Measurements from ENCODE around the gene MYO1D. TPM values are rescaled to one million over a fixed set of nuclear protein-coding genes. Genes with fewer than 3 reads are reported as not detected.

MYO1D gene
- total RNA-seq, 2 experiments from 2014 or later, result 2.2 to 2.3 TPM

DNA sequence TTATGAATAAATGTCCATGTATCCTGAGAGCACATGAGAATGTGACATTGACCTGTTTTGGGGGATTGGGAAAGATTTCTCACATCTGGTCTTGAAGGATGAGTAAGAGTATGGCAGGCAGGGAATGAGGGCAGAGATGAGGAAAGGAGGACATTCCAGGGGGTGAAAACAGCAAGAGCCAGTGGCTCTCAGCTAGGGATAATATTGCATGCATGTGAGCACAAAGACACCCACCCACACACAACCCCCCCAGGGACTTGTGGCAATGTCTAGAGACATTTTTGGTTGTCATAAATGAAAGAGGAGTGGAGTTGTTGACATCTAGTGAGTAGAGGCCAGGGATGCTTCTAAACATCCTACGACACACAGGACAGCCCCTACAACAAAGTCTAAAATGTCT, 6.0 kb downstream of the MYO1D start:
- peaks cover 19% of the 10 kb centered on the region for H3K27me3 Mint-ChIP-seq (ENCODE audit: low read depth)
- H3K4me1 Mint-ChIP-seq (ENCODE audit: low read depth), result peaks cover 5% of the 10 kb centered on the region
- no peak overlapping the region for H3K4me3 Mint-ChIP-seq
- H3K27ac Mint-ChIP-seq, result no peak overlapping the region
- POLR2A ChIA-PET, result no interaction called here
- DNase-seq (no peak), ATAC-seq (no peak)
- CTCF ChIA-PET, result interaction anchor here (1.0 kb wide), 1 partner anchor 88 kb away, joined by 3 read pairs; no protein-coding TSS in a partner anchor
- H3K36me3 Mint-ChIP-seq (ENCODE audit: low read depth), result no peaks in the 10 kb centered on the region
- H3K9me3 Mint-ChIP-seq (ENCODE audit: insufficient read depth), result no peaks in the 10 kb centered on the region

DNA sequence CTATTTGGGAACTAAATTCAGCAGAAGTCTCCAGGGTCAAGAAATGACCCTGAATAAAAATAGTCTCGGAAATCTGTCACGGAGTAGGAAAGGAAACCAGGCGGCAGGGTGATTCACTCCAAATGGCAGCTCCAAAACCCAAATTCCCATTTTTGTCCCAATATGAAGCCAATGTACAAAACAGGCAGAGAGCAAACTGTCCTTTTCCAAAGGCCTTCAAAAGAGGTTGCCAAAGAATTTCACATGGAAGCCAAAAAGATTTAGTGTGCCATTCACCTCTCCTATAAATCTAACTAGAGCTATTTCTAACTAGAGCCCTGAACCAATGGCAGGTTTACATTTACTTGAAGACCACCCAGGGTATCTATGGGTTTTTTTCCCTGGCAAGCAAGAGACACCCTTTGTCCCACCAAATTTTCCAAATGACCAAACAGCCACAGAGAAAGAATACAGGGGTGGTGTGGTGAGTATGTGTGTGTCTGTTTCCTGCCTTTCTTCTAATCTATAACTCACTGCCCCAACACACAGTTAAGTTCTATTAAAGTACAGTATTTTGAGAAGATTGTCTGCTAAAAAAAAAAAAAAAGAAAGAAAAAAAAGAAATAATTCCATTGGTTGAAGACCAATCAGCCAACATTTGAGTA, 6.8 kb downstream of the MYO1D start:
- Mint-ChIP-seq H3K36me3 (ENCODE audit: low read depth) (no peaks in the 10 kb centered on the region), H3K27me3 (ENCODE audit: low read depth) (peaks cover 17% of the 10 kb centered on the region), H3K4me3 (no peak overlapping the region), H3K27ac (no peak overlapping the region), H3K9me3 (ENCODE audit: insufficient read depth) (no peaks in the 10 kb centered on the region), H3K4me1 (ENCODE audit: low read depth) (no peaks in the 10 kb centered on the region)
- CTCF ChIA-PET, result interaction anchor here (1.9 to 2.7 kb wide), 2 partner anchors 8 to 87 kb away, joined by 6 to 11 read pairs; no protein-coding TSS in a partner anchor
- POLR2A ChIA-PET, result no interaction called here
- no peak for DNase-seq
- ATAC-seq, result no peak

DNA sequence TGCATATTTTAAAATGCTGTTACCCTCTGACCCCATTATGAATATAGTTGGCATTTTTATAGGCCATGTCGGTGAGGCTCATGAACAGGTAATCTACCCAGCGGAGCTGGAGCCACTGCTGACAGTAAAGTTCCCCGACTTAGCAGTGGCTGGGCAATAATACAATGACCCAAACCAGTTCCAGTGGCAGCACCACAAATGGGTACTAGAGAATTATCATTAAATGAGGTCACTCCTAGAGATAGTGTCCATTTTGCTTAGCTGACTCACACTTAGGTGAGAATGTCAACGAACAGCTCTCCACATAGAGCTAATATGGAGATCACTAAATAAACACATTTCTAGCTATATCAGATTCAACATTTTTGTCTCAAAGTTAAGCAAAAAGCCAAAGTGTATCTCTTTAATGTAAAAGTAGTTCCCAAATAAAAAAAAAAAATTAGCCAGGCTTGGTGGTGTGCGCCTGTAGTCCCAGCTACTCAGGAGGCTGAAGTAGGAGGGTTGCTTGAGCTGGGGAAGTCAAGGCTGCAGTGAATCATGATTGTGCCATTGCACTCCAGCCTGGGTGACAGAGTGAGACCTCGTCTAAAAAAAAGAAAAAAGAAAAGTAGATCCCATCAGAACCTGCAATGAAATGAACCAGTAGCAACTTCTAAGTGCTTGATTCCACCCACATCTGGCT, 7.4 kb downstream of the MYO1D start:
- no peak for ATAC-seq

GRCh38 chr17:32865141-32865540, 11.8 kb downstream of the MYO1D start:
- Mint-ChIP-seq H3K4me1 (ENCODE audit: low read depth) (no peaks in the 10 kb centered on the region), H3K27me3 (ENCODE audit: low read depth) (peaks cover 6% of the 10 kb centered on the region), H3K9me3 (ENCODE audit: insufficient read depth) (no peaks in the 10 kb centered on the region), H3K4me3 (no peak overlapping the region), H3K27ac (no peak overlapping the region), H3K36me3 (ENCODE audit: low read depth) (no peaks in the 10 kb centered on the region)
- ChIA-PET POLR2A (no interaction called here), CTCF (interaction anchor here (9.7 kb wide), 1 partner anchor 11 kb away, joined by 57 read pairs; the partner anchor contains the start of gene MYO1D)
- DNase-seq (no peak), ATAC-seq (no peak)

More for the DNA sequence above, 7.4 kb downstream of the MYO1D start:
- Mint-ChIP-seq H3K27me3 (ENCODE audit: low read depth) (peaks cover 13% of the 10 kb centered on the region), H3K4me3 (no peak overlapping the region), H3K36me3 (ENCODE audit: low read depth) (no peaks in the 10 kb centered on the region), H3K9me3 (ENCODE audit: insufficient read depth) (no peaks in the 10 kb centered on the region), H3K4me1 (ENCODE audit: low read depth) (no peaks in the 10 kb centered on the region), H3K27ac (no peak overlapping the region)
- CTCF ChIA-PET, result interaction anchor here (0.7 to 2.7 kb wide), 3 partner anchors 9 to 86 kb away, joined by 6 to 11 read pairs (median 8); no protein-coding TSS in a partner anchor
- no peak for DNase-seq
- POLR2A ChIA-PET, result no interaction called here

GRCh38 chr17:32863559-32863958, 13.4 kb downstream of the MYO1D start:
- H3K27ac Mint-ChIP-seq, result no peak overlapping the region
- no peaks in the 10 kb centered on the region for H3K4me1 Mint-ChIP-seq (ENCODE audit: low read depth)
- no peak overlapping the region for H3K4me3 Mint-ChIP-seq
- no peaks in the 10 kb centered on the region for H3K9me3 Mint-ChIP-seq (ENCODE audit: insufficient read depth)
- H3K27me3 Mint-ChIP-seq (ENCODE audit: low read depth), result peaks cover 6% of the 10 kb centered on the region
- ATAC-seq (no peak), DNase-seq (no peak)
- POLR2A ChIA-PET, result no interaction called here
- CTCF ChIA-PET, result interaction anchor here (1.5 to 9.7 kb wide), 2 partner anchors 9 to 13 kb away, joined by 3 to 57 read pairs; partner anchors contain the start of gene MYO1D
- no peaks in the 10 kb centered on the region for H3K36me3 Mint-ChIP-seq (ENCODE audit: low read depth)

DNA sequence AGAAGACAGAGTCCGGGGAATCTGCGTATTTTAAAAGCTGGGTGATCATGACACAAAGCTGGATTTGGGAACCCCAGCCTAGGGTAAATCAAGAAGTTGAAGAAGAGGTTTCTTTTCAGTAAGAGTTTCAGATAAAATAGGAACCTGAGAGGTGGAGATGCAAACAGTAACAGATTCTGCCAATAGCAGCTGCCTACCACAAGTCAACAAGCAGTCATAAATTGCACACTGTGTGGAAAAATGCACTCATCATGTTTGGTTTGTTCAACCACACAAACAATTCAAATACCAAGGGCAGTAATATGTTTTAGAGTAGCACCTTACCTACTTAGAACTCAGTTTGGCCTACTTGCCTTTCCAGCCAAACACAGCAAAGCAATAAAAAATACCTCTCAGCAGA, 14.0 kb downstream of the MYO1D start:
- Mint-ChIP-seq H3K27ac (no peak overlapping the region), H3K36me3 (ENCODE audit: low read depth) (no peaks in the 10 kb centered on the region), H3K27me3 (ENCODE audit: low read depth) (peaks cover 7% of the 10 kb centered on the region), H3K4me3 (no peak overlapping the region), H3K9me3 (ENCODE audit: insufficient read depth) (no peaks in the 10 kb centered on the region), H3K4me1 (ENCODE audit: low read depth) (no peaks in the 10 kb centered on the region)
- DNase-seq (no peak), ATAC-seq (no peak)
- POLR2A ChIA-PET, result no interaction called here
- CTCF ChIA-PET, result interaction anchor here (1.5 to 9.7 kb wide), 2 partner anchors 8 to 14 kb away, joined by 3 to 57 read pairs; partner anchors contain the start of gene MYO1D

DNA sequence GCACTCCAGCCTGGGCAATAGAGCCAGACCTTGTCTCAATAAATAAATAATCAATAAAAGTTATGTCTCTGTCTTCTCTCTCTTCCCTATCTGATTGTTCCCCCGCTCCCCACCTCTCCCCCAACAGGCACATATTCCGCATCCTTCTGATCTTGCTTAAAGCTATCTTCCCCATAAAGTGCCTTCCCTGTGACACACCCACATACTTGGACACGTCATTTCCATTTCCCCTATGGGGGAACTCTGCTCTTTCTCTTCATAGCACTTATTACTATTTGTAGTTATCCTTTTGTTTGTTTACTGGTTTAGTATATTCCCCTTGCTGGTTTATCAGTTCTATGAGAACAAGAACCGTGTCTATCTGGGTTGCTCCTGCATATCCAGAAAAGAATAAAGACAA, 14.9 kb downstream of the MYO1D start:
- CTCF ChIA-PET, result interaction anchor here (9.7 kb wide), 1 partner anchor 15 kb away, joined by 57 read pairs; the partner anchor contains the start of gene MYO1D
- Mint-ChIP-seq H3K27me3 (ENCODE audit: low read depth) (peaks cover 10% of the 10 kb centered on the region), H3K4me1 (ENCODE audit: low read depth) (no peaks in the 10 kb centered on the region), H3K36me3 (ENCODE audit: low read depth) (no peaks in the 10 kb centered on the region), H3K4me3 (no peak overlapping the region), H3K9me3 (ENCODE audit: insufficient read depth) (no peaks in the 10 kb centered on the region), H3K27ac (no peak overlapping the region)
- POLR2A ChIA-PET, result no interaction called here
- no peak for ATAC-seq
- no peak for DNase-seq

DNA sequence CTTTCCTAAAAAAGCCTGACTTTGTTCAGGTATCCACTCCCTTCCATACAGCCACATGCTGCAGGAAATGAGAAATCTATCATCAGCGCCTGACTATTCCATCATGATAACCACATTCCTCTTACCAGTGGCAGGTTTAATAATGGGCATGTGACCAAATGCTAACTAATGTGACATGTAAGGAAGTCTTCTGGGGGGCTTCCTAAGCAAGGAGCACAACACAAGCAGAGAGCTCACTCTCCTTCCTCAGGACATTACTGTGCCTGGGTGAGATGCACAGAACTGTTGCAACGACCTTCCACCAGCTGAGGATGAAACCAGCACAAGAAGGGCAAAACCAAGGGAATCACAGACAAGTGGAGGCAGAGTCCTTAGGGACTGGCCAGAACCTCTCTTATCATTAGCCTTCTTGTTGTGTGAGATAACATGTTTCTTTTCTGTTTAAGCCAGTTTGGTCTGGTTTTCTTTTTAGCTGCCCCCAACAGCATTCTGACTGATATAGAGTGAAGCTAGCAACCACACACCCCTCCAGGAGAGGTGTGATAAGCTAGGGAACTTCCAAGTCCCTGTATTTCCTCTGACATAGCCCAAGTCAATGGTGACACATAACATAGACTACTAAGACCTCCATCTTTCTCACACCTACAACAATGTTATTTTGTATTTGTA, 16.9 kb downstream of the MYO1D start:
- ATAC-seq, result no peak
- H3K36me3 Mint-ChIP-seq (ENCODE audit: low read depth), result no peaks in the 10 kb centered on the region
- H3K4me3 Mint-ChIP-seq, result no peak overlapping the region
- ChIA-PET CTCF (interaction anchor here (9.7 kb wide), 1 partner anchor 17 kb away, joined by 57 read pairs; the partner anchor contains the start of gene MYO1D), POLR2A (no interaction called here)
- DNase-seq, result no peak
- no peaks in the 10 kb centered on the region for H3K9me3 Mint-ChIP-seq (ENCODE audit: insufficient read depth)
- H3K27ac Mint-ChIP-seq, result no peak overlapping the region
- peaks cover 7% of the 10 kb centered on the region for H3K27me3 Mint-ChIP-seq (ENCODE audit: low read depth)
- H3K4me1 Mint-ChIP-seq (ENCODE audit: low read depth), result no peaks in the 10 kb centered on the region

GRCh38 chr17:32855620-32856019, 21.3 kb downstream of the MYO1D start:
- Mint-ChIP-seq H3K27me3 (ENCODE audit: low read depth) (peaks cover 16% of the 10 kb centered on the region), H3K9me3 (ENCODE audit: insufficient read depth) (no peaks in the 10 kb centered on the region), H3K27ac (no peak overlapping the region), H3K4me1 (ENCODE audit: low read depth) (no peaks in the 10 kb centered on the region), H3K36me3 (ENCODE audit: low read depth) (no peaks in the 10 kb centered on the region), H3K4me3 (no peak overlapping the region)
- ChIA-PET POLR2A (no interaction called here), CTCF (interaction anchor here (1.0 kb wide), 1 partner anchor 53 kb away, joined by 3 read pairs; no protein-coding TSS in a partner anchor)
- ATAC-seq, result no peak
- DNase-seq, result no peak

DNA sequence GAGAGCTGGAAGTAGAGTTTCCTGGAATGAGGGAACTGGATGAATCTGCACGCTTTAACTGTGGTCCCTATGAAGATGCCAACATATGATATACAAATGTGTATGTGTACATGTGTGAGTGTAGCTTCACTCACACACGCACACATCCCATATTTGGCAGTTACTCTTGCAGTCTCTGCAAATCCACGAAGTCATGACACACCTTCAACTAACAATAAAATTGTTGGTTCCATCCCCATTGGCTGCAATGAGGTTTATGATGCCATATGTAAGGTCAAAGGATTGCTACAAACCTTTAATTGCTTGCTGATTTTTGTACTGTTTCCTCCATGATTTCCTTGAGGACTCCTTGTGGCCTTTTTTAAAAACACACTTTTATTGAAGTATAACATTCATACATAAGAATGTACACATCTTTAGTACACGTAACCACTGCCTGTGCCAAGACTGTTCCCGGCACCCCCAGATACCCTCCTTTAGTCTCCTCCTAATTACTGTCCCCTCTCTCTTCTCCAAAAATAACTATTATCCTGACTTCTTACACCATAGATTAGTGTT, 22.0 kb downstream of the MYO1D start:
- Mint-ChIP-seq H3K36me3 (ENCODE audit: low read depth) (no peaks in the 10 kb centered on the region), H3K27me3 (ENCODE audit: low read depth) (peaks cover 18% of the 10 kb centered on the region), H3K27ac (no peak overlapping the region), H3K9me3 (ENCODE audit: insufficient read depth) (no peaks in the 10 kb centered on the region), H3K4me3 (no peak overlapping the region), H3K4me1 (ENCODE audit: low read depth) (no peaks in the 10 kb centered on the region)
- ATAC-seq, result no peak
- CTCF ChIA-PET, result interaction anchor here (0.7 to 1.6 kb wide), 4 partner anchors 9 to 22 kb away, joined by 3 to 8 read pairs (median 3); partner anchors contain the start of gene MYO1D
- POLR2A ChIA-PET, result no interaction called here
- no peak for DNase-seq

DNA sequence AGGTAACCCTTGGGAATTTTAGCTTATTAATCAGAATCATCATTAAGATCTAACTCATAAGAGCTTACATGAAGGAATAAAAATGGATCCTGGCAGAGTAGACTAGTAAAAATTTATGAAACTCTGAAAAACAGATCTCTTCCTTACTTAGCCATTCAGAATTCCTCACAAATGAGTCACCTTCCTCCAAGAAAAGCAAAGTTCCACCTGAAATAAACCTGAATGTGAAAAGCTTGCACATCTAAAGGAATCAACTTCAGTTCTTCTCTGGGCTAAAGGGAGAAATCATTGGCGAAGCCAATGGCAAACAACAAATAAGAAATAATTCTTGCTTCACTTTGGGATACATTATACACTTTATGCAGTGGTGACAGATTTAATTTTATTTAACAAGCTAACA, 22.7 kb downstream of the MYO1D start:
- POLR2A ChIA-PET, result no interaction called here
- H3K27ac Mint-ChIP-seq, result no peak overlapping the region
- H3K4me1 Mint-ChIP-seq (ENCODE audit: low read depth), result no peaks in the 10 kb centered on the region
- ATAC-seq (no peak), DNase-seq (no peak)
- no peaks in the 10 kb centered on the region for H3K9me3 Mint-ChIP-seq (ENCODE audit: insufficient read depth)
- no peaks in the 10 kb centered on the region for H3K36me3 Mint-ChIP-seq (ENCODE audit: low read depth)
- CTCF ChIA-PET, result interaction anchor here (0.7 to 1.6 kb wide), 3 partner anchors 11 to 23 kb away, joined by 3 to 8 read pairs (median 3); partner anchors contain the start of gene MYO1D
- no peak overlapping the region for H3K4me3 Mint-ChIP-seq
- H3K27me3 Mint-ChIP-seq (ENCODE audit: low read depth), result peaks cover 18% of the 10 kb centered on the region

Data from activated CD8-positive, alpha-beta T cell treated with anti-CD3 and anti-CD28 coated beads, Interleukin-2, amount 10 ng/mL, durations not matched to agents 7 days and 5 days (primary cell).